Nasal cavity respiratory epithelium epithelial cell of viscerocranial mucosa (primary cell): ENCODE data around the gene CAAP1. TPM values are rescaled to one million over a fixed set of nuclear protein-coding genes. Genes with fewer than 3 reads are reported as not detected.

ENCODE experiments used
- total RNA-seq: library from RNA; depleted of rRNA; stranded (reverse); fragments of >200 nt; gene quantifications from 2 replicates; pipeline ENCODE4 v1.2.3, GENCODE V29; 2014

The CAAP1 gene, protein sequence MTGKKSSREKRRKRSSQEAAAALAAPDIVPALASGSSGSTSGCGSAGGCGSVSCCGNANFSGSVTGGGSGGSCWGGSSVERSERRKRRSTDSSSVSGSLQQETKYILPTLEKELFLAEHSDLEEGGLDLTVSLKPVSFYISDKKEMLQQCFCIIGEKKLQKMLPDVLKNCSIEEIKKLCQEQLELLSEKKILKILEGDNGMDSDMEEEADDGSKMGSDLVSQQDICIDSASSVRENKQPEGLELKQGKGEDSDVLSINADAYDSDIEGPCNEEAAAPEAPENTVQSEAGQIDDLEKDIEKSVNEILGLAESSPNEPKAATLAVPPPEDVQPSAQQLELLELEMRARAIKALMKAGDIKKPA
- 29.3 and 31.1 TPM in 2 replicates for total RNA-seq

DNA sequence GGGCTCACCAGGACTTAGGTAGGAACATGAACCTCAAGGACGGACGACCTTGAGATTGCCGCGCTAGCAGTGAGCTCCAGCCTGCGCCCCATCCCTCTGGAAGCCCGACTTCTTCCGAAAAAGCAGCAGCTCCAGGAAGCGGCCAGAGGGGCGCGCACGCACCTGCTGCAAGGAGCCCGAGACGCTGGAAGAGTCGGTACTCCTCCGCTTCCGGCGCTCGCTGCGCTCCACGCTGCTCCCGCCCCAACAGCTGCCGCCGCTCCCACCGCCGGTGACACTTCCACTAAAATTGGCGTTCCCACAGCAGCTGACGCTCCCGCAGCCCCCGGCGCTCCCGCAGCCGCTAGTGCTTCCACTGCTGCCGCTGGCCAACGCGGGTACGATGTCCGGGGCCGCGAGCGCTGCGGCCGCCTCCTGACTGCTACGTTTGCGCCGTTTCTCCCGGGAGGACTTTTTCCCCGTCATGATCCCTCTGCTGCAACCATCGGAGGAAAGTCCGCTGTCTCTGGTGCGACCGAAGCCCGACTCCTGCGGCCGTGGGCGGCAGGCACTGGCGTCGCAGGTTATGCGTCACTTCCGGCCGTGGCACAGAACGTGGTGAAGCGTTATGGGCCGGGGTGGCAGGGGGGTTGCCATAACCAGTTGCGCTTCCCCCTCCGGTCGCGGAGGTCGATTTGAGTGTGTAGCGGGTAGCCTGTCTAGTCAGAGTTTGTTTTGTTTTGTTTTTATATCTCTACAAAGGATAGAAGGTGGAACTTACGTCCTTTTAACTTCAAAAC, at the start of gene CAAP1:
Gene CAAP1 (minus strand): TSS at position 552 of the 779 bp plus-strand sequence. CDS start 87 bp downstream, at position 465.

Other genes starting within 250 kb of the CAAP1 start
- 32.5 and 55.0 TPM in 2 replicates for gene PLAA, start 54.4 kb upstream of the CAAP1 start, total RNA-seq
- 14.0 and 20.9 TPM in 2 replicates for gene IFT74, start 63.6 kb upstream of the CAAP1 start, total RNA-seq
- not detected in 2 replicates for gene LRRC19, start 112.9 kb upstream of the CAAP1 start, total RNA-seq
- gene TEK, start 216.4 kb upstream of the CAAP1 start, total RNA-seq = under 0.01 TPM in 2 replicates